Muscle of leg (tissue), 11 donors: ENCODE results near the gene MATCAP1. TPM values are rescaled to one million over a fixed set of nuclear protein-coding genes. Genes with fewer than 3 reads are reported as not detected.

Experiments used
- DNase-seq: peaks from one replicate; pipeline ENCODE4 v3.0.0; 2013
- H3K27ac ChIP-seq: one replicate; pipeline ENCODE4 v1.5.1; 2013; ENCODE audit warnings: mild to moderate bottlenecking, low read length, control low read depth
- H3K27me3 ChIP-seq: one replicate; pipeline ENCODE4 v1.6.1; 2013; ENCODE audit warnings: low read length; ENCODE audit not compliant: control insufficient read depth, insufficient read depth
- H3K36me3 ChIP-seq: one replicate; pipeline ENCODE4 v1.6.1; 2013; ENCODE audit warnings: low read length; ENCODE audit not compliant: control insufficient read depth, insufficient read depth
- H3K4me1 ChIP-seq: one replicate; pipeline ENCODE4 v1.6.1; 2013; ENCODE audit warnings: low read length; ENCODE audit not compliant: control insufficient read depth, insufficient read depth
- H3K4me3 ChIP-seq: one replicate; pipeline ENCODE4 v1.5.1; 2013; ENCODE audit warnings: low read length, control low read depth
- H3K9me3 ChIP-seq: replicated peaks from 2 replicates; pipeline ENCODE4 v1.6.1; 2013; ENCODE audit warnings: low read depth, low read length; ENCODE audit not compliant: control insufficient read depth
- WGBS: methylation state at CpG from one replicate; pipeline ENCODE4 v1.1.5; 2013; ENCODE audit warnings: missing lambda C conversion rate; ENCODE audit not compliant: insufficient coverage; 5-methylcytosine and 5-hydroxymethylcytosine counted together
- polyA plus RNA-seq, 8 donors: library from polyadenylated mRNA; unstranded; fragments of 120-200 nt; gene quantifications; one replicate each; pipeline versions ENCODE4 v1.2.1 to v1.2.3, GENCODE V29; 2013; ENCODE audit warnings: inconsistent platforms in 1 of 8, low replicate concordance in 1 of 8; ENCODE audit not compliant: insufficient read length in 8 of 8, insufficient read depth in 1 of 8
- total RNA-seq: library from RNA; stranded (reverse); fragments of 120-200 nt; gene quantifications from one replicate; pipeline ENCODE4 v1.2.4, GENCODE V29; 2013

Gene MATCAP1
- total and polyA plus RNA-seq, 9 donors, result 8.6 to 25.9 (median 20.7) TPM

GRCh38 chr16:67148656-67149275, 35.0 kb downstream of the MATCAP1 start:
- H3K36me3 ChIP-seq, result peaks cover 52% of the 10 kb centered on the region
- peaks cover 18% of the 10 kb centered on the region for H3K4me1 ChIP-seq
- DNase-seq, result no peak
- H3K4me3 ChIP-seq, result no peak overlapping the region
- no peaks in the 10 kb centered on the region for H3K9me3 ChIP-seq
- no peak overlapping the region for H3K27ac ChIP-seq
- WGBS, result 75% methylated on average over 7 of the region's 11 CpGs
- peaks cover 40% of the 10 kb centered on the region for H3K27me3 ChIP-seq

GRCh38 chr16:67148221-67148620, 35.5 kb downstream of the MATCAP1 start:
- Histone ChIP-seq H3K27me3 (peaks cover 37% of the 10 kb centered on the region), H3K27ac (no peak overlapping the region), H3K36me3 (peaks cover 56% of the 10 kb centered on the region), H3K9me3 (no peaks in the 10 kb centered on the region), H3K4me1 (peaks cover 18% of the 10 kb centered on the region), H3K4me3 (no peak overlapping the region)
- DNase-seq, result no peak
- WGBS, result 100% methylated on average over 2 of the region's 2 CpGs

GRCh38 chr16:67147437-67148140, 36.2 kb downstream of the MATCAP1 start:
- WGBS, result 97% methylated on average over 4 of the region's 4 CpGs
- Histone ChIP-seq H3K9me3 (no peaks in the 10 kb centered on the region), H3K4me1 (peaks cover 18% of the 10 kb centered on the region), H3K27ac (no peak overlapping the region), H3K36me3 (peaks cover 61% of the 10 kb centered on the region), H3K27me3 (peaks cover 30% of the 10 kb centered on the region), H3K4me3 (no peak overlapping the region)
- DNase-seq, result no peak

GRCh38 chr16:67146523-67147357, 37.0 kb downstream of the MATCAP1 start:
- peaks cover 25% of the 10 kb centered on the region for H3K27me3 ChIP-seq
- H3K4me3 ChIP-seq, result no peak overlapping the region
- H3K4me1 ChIP-seq, result peaks cover 16% of the 10 kb centered on the region
- WGBS, result 91% methylated on average over 6 of the region's 7 CpGs
- H3K36me3 ChIP-seq, result peaks cover 69% of the 10 kb centered on the region
- DNase-seq, result no peak
- H3K9me3 ChIP-seq, result no peaks in the 10 kb centered on the region
- no peak overlapping the region for H3K27ac ChIP-seq

GRCh38 chr16:67145746-67146145, 38.0 kb downstream of the MATCAP1 start:
- no peak for DNase-seq
- H3K27me3 ChIP-seq, result peaks cover 15% of the 10 kb centered on the region
- peaks cover 79% of the 10 kb centered on the region for H3K36me3 ChIP-seq
- WGBS, result no CpG with 5 or more reads among the region's 2 CpGs
- H3K27ac ChIP-seq, result no peak overlapping the region
- H3K4me1 ChIP-seq, result peaks cover 6% of the 10 kb centered on the region
- H3K4me3 ChIP-seq, result no peak overlapping the region
- H3K9me3 ChIP-seq, result no peaks in the 10 kb centered on the region

- H3K4me1 ChIP-seq, result peaks cover 2% of the 10 kb centered on the region
- no peak for DNase-seq
- no peak overlapping the region for H3K4me3 ChIP-seq
- peaks cover 12% of the 10 kb centered on the region for H3K27me3 ChIP-seq
- H3K36me3 ChIP-seq, result peaks cover 87% of the 10 kb centered on the region
- H3K9me3 ChIP-seq, result no peaks in the 10 kb centered on the region
- 100% methylated on average over 1 of the region's 2 CpGs for WGBS
- no peak overlapping the region for H3K27ac ChIP-seq
Observed at GRCh38 chr16:67144943-67145342, 38.8 kb downstream of the MATCAP1 start.

- Histone ChIP-seq H3K27me3 (no peaks in the 10 kb centered on the region), H3K27ac (no peak overlapping the region), H3K9me3 (no peaks in the 10 kb centered on the region), H3K36me3 (peaks cover 89% of the 10 kb centered on the region), H3K4me1 (no peaks in the 10 kb centered on the region), H3K4me3 (no peak overlapping the region)
- no peak for DNase-seq
- 92% methylated on average over 7 of the region's 9 CpGs for WGBS
Observed at GRCh38 chr16:67142342-67142741, 41.4 kb downstream of the MATCAP1 start.

GRCh38 chr16:67141391-67141790, 42.4 kb downstream of the MATCAP1 start:
- H3K27ac ChIP-seq, result no peak overlapping the region
- no peaks in the 10 kb centered on the region for H3K4me1 ChIP-seq
- no peaks in the 10 kb centered on the region for H3K9me3 ChIP-seq
- WGBS, result 97% methylated on average over 13 of the region's 13 CpGs
- H3K27me3 ChIP-seq, result no peaks in the 10 kb centered on the region
- no peak overlapping the region for H3K4me3 ChIP-seq
- DNase-seq, result no peak
- H3K36me3 ChIP-seq, result peaks cover 87% of the 10 kb centered on the region

GRCh38 chr16:67137605-67138004, 46.2 kb downstream of the MATCAP1 start:
- H3K27ac ChIP-seq, result no peak overlapping the region
- no peak for DNase-seq
- peaks cover 80% of the 10 kb centered on the region for H3K36me3 ChIP-seq
- H3K4me3 ChIP-seq, result no peak overlapping the region
- 100% methylated on average over 1 of the region's 3 CpGs for WGBS
- no peaks in the 10 kb centered on the region for H3K4me1 ChIP-seq
- no peaks in the 10 kb centered on the region for H3K9me3 ChIP-seq
- H3K27me3 ChIP-seq, result no peaks in the 10 kb centered on the region

GRCh38 chr16:67129422-67129821, 54.3 kb downstream of the MATCAP1 start:
- peaks cover 50% of the 10 kb centered on the region for H3K36me3 ChIP-seq
- no peaks in the 10 kb centered on the region for H3K9me3 ChIP-seq
- H3K4me3 ChIP-seq, result no peak overlapping the region
- DNase-seq, result no peak
- H3K4me1 ChIP-seq, result peaks cover 7% of the 10 kb centered on the region
- 100% methylated on average over 2 of the region's 3 CpGs for WGBS
- no peaks in the 10 kb centered on the region for H3K27me3 ChIP-seq
- H3K27ac ChIP-seq, result no peak overlapping the region
